Stomach smooth muscle (tissue), 2 donors: ENCODE measurements around the gene SYNDIG1.

ENCODE experiments used
- H3K27ac ChIP-seq: one replicate; pipeline ENCODE4 v1.7.0; 2013; ENCODE audit warnings: mild to moderate bottlenecking, low read length, inconsistent platforms
- H3K27me3 ChIP-seq, 2 donors: one replicate each; pipeline ENCODE4 v1.7.0; 2013; ENCODE audit warnings: low read length in 2 of 2; ENCODE audit not compliant: insufficient read depth in 2 of 2, control insufficient read depth in 1 of 2
- H3K36me3 ChIP-seq, 2 donors: one replicate each; pipeline ENCODE4 v1.7.0; 2013; ENCODE audit warnings: low read length in 2 of 2; ENCODE audit not compliant: control insufficient read depth in 2 of 2, insufficient read depth in 2 of 2
- H3K4me1 ChIP-seq: one replicate; pipeline ENCODE4 v1.7.0; 2013; ENCODE audit warnings: low read length; ENCODE audit not compliant: control insufficient read depth, insufficient read depth
- H3K4me3 ChIP-seq, 2 donors: one replicate each; pipeline ENCODE4 v1.7.0; 2013; ENCODE audit warnings: low read length in 2 of 2
- H3K9ac ChIP-seq, 2 donors: one replicate each; pipeline ENCODE4 v1.7.0; 2013; ENCODE audit warnings: low read length in 2 of 2, mild to moderate bottlenecking in 1 of 2
- H3K9me3 ChIP-seq, 2 donors: one replicate each; pipeline ENCODE4 v1.7.0; 2013; ENCODE audit warnings: low read length in 2 of 2; ENCODE audit not compliant: control insufficient read depth in 2 of 2
- donor health status: healthy.
- donor health status: Pancreatic carcinoma.

SYNDIG1 gene

GRCh38 chr20:24695529-24696225 is 226.2 kb downstream of the SYNDIG1 start:
- no peaks in the 10 kb centered on the region for H3K36me3 ChIP-seq
- H3K4me3 ChIP-seq, result no peak overlapping the region
- peaks cover 2% of the 10 kb centered on the region for H3K4me1 ChIP-seq
- no peak overlapping the region for H3K27ac ChIP-seq
- H3K9ac ChIP-seq, result no peak overlapping the region
- no peaks in the 10 kb centered on the region for H3K27me3 ChIP-seq
- no peaks in the 10 kb centered on the region for H3K9me3 ChIP-seq

GRCh38 chr20:24696396-24696795 is 227.0 kb downstream of the SYNDIG1 start:
- Histone ChIP-seq H3K4me1 (peaks cover 2% of the 10 kb centered on the region), H3K9me3 (no peaks in the 10 kb centered on the region), H3K27me3 (no peaks in the 10 kb centered on the region), H3K9ac (no peak overlapping the region), H3K27ac (no peak overlapping the region), H3K36me3 (no peaks in the 10 kb centered on the region), H3K4me3 (no peak overlapping the region)

GRCh38 chr20:24697411-24697810 is 228.0 kb downstream of the SYNDIG1 start:
- no peaks in the 10 kb centered on the region for H3K36me3 ChIP-seq
- no peak overlapping the region for H3K9ac ChIP-seq
- H3K4me3 ChIP-seq, result no peak overlapping the region
- no peaks in the 10 kb centered on the region for H3K9me3 ChIP-seq
- H3K27ac ChIP-seq, result no peak overlapping the region
- no peaks in the 10 kb centered on the region for H3K27me3 ChIP-seq
- H3K4me1 ChIP-seq, result peaks cover 2% of the 10 kb centered on the region

DNA sequence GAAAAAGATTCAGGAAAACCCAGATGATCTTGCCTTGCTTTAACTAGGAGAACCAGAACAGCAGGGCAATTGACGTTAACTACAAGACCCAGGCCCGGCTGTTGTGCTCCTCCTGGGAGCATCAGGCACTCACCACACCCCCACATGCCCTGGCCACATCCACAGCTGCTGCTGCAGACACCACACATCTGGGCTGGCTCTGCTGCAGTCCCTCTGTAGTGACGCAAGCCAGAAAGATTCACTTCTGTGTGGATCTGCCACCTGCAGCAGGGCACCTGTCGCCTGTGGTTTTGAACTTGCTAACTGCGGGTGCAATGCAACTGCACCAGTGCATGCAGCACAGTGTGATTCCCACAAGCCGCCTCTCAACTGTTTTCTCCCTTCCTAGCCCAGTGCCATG is 228.8 kb downstream of the SYNDIG1 start:
- Histone ChIP-seq H3K9ac (no peak overlapping the region), H3K4me1 (peaks cover 2% of the 10 kb centered on the region), H3K27me3 (no peaks in the 10 kb centered on the region), H3K36me3 (no peaks in the 10 kb centered on the region), H3K4me3 (no peak overlapping the region), H3K9me3 (no peaks in the 10 kb centered on the region), H3K27ac (no peak overlapping the region)

DNA sequence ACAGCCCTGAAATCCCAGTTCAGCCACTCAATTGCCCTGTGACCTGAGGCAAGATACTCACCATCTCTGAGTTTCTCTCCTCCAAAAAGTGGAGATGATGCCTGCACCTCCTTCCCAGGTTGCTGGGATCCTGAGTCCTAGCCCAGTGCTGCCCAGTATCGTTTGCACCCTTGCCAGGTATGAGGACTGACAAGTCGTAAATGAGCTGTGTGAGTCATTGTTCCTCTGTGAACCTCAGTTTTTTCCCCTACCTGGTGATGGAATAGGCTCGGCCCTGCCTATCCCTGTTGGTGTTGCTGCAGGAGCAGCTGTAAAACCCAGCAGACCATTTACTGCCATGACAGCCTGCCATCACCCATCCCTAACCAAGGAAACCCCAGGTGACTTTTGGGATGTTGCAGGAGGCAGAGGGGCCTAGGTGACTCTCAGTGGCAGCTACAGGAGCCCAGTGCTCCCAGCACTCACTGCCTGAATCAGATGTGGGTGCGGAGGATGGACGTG is 229.3 kb downstream of the SYNDIG1 start:
- Histone ChIP-seq H3K27ac (no peak overlapping the region), H3K4me3 (no peak overlapping the region), H3K36me3 (no peaks in the 10 kb centered on the region), H3K27me3 (no peaks in the 10 kb centered on the region), H3K4me1 (peaks cover 2% of the 10 kb centered on the region), H3K9ac (no peak overlapping the region), H3K9me3 (no peaks in the 10 kb centered on the region)

DNA sequence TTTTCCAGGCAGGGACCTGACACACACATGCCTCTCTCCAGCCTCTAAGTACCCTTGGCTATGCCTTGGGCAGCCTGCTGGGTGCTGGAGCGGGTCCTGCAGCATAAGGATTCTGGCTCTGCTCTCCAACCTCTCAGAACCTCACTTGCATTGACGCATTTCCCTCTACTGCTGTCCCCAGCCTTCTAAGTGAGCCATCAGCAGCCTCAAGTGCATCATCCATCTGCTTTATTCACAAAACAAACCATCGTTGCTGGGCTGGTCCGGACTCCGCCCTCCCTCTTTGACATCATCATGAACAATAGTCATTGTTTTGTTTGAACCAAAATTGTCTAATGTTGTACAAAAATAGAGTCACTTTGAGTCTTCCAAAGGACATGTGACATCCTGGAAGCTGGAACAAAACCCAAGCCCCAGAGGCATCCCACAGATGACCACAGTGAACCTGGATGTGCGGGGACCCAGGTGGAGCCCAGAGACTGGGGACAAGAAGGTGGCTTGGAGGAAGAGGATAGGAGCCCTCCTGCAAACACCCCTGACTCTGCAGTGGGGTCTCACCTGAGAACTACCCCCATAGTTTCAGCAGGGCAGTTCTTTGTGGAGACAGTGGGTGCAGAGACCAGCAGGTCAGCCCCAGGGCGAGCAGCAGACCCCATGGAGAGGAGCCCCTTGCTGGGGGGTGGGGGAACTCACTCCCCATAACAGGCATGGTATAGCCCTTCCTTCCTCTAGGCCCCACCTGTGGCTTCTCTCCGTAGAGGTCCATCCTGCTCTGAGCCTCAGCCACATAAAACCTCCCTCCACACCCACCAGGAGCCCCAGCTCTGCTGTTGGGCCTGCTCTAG is 230.1 kb downstream of the SYNDIG1 start:
- Histone ChIP-seq H3K4me1 (peaks cover 2% of the 10 kb centered on the region), H3K27me3 (no peaks in the 10 kb centered on the region), H3K27ac (no peak overlapping the region), H3K4me3 (no peak overlapping the region), H3K9ac (no peak overlapping the region), H3K36me3 (no peaks in the 10 kb centered on the region), H3K9me3 (no peaks in the 10 kb centered on the region)

DNA sequence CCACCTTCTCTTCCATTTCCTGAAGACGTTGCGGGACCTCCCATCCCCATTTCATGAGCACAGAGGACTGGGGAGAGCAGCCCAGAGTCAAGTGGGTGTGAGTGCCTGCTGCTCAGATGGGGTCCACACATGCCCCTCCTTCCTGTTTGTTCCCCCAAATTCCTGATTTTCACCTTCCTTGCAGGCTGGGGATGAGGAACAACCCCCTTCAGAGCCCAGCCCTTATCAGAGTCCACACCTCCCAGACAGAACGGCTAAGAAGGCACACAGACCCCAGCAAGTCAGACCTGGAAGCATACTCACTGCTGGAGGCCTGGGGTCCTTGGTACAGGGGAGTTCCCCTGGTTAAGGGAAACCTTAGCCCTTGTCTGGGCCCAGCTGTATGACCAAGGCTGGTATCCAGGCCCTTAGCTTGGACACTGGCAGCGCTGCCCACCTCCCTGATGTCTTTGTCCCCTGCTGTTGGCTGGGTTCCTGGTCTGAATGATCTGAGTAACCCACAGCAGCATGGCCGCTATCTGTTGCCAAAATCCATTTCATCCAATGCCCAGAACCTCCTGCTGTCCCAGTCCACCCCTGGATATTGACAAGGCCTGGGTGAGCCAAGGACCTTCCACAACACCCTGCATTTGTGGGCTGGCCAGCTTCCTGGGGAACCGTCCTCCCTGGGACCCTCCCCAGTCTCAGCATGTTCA is 230.9 kb downstream of the SYNDIG1 start:
- Histone ChIP-seq H3K4me1 (no peaks in the 10 kb centered on the region), H3K36me3 (no peaks in the 10 kb centered on the region), H3K9me3 (no peaks in the 10 kb centered on the region), H3K9ac (no peak overlapping the region), H3K27ac (no peak overlapping the region), H3K27me3 (no peaks in the 10 kb centered on the region), H3K4me3 (no peak overlapping the region)

GRCh38 chr20:24701027-24701426 is 231.6 kb downstream of the SYNDIG1 start:
- Histone ChIP-seq H3K27me3 (no peaks in the 10 kb centered on the region), H3K4me3 (no peak overlapping the region), H3K36me3 (no peaks in the 10 kb centered on the region), H3K9ac (no peak overlapping the region), H3K4me1 (no peaks in the 10 kb centered on the region), H3K27ac (no peak overlapping the region), H3K9me3 (no peaks in the 10 kb centered on the region)

GRCh38 chr20:24701668-24702067 is 232.2 kb downstream of the SYNDIG1 start:
- Histone ChIP-seq H3K9me3 (no peaks in the 10 kb centered on the region), H3K27me3 (no peaks in the 10 kb centered on the region), H3K4me1 (no peaks in the 10 kb centered on the region), H3K9ac (no peak overlapping the region), H3K36me3 (no peaks in the 10 kb centered on the region), H3K4me3 (no peak overlapping the region), H3K27ac (no peak overlapping the region)

DNA sequence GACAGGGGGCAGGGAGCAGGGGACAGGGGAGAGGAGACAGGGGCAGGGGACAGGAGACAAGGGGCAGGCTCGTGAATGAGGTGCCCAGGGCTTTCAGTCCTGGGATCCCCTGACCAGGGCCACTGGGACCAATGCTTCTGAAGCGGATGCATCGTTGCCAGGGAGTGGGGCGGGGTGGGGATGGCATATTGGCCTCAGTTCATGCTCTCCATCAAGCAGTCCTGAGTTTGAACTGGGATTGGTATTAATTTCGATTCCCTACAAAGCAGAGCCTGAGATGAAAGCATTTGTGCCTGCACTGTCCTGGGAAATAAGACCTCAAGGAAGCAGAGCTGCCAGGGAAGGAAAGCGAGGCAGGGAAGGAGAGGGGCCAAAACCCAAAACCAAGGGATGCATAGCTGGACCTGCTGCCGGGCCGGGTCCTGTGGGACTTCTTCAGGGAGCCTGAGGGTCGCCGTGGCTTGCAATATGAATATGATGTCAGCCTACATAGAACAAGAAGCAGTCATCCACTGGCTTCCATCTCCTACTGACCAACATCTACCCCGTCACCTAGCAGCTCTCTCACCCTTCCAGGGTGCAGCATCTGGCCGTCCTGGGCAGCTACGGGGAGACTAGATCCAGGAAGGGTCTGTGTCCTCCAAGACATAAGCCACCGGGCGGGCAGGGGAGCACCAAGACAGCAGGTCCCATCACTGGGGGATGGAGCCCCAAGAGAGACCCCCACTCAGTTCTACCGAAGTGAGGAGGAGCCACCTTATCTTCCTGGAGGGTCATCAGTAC is 233.3 kb downstream of the SYNDIG1 start:
- Histone ChIP-seq H3K9me3 (no peaks in the 10 kb centered on the region), H3K27ac (no peak overlapping the region), H3K27me3 (no peaks in the 10 kb centered on the region), H3K4me3 (no peak overlapping the region), H3K36me3 (no peaks in the 10 kb centered on the region), H3K9ac (no peak overlapping the region), H3K4me1 (no peaks in the 10 kb centered on the region)
